Measurements from ENCODE around the gene TOB1.
"Not testable (repeated sequence)": the region's sequence is repeated elsewhere in the genome, so short reads cannot be mapped to it uniquely, and the experiment has no call there.

Gene TOB1

GRCh38 chr17:50898369-50899004 lies 32.3 kb upstream of the TOB1 start:
- no peak for DNase-seq

GRCh38 chr17:50894513-50894912 lies 28.4 kb upstream of the TOB1 start:
- not testable (repeated sequence) for DNase-seq

- peak; percentile 75 for DNase-seq
These were observed 27.2 kb upstream of the TOB1 start for GRCh38 chr17:50893183-50893993.

GRCh38 chr17:50892101-50892776 lies 26.1 kb upstream of the TOB1 start:
- no peak for DNase-seq

GRCh38 chr17:50891577-50891989 lies 25.4 kb upstream of the TOB1 start:
- no peak for DNase-seq

GRCh38 chr17:50890675-50891516 lies 24.7 kb upstream of the TOB1 start:
- no peak for DNase-seq

- no peak for DNase-seq
These were observed 23.5 kb upstream of the TOB1 start for GRCh38 chr17:50889528-50890118.

- no peak for DNase-seq
These were observed 21.6 kb upstream of the TOB1 start for GRCh38 chr17:50887705-50888245.

GRCh38 chr17:50884439-50885311 lies 18.5 kb upstream of the TOB1 start:
- DNase-seq, result no peak

- no peak for DNase-seq
These were observed 17.8 kb upstream of the TOB1 start for GRCh38 chr17:50883850-50884438.

GRCh38 chr17:50882851-50883250 lies 16.7 kb upstream of the TOB1 start:
- no peak for DNase-seq

- no peak for DNase-seq
These were observed 15.0 kb upstream of the TOB1 start for GRCh38 chr17:50881182-50881581.

- no peak for DNase-seq
These were observed 12.9 kb upstream of the TOB1 start for GRCh38 chr17:50879086-50879485.

GRCh38 chr17:50877838-50878237 lies 11.7 kb upstream of the TOB1 start:
- DNase-seq, result no peak

GRCh38 chr17:50877042-50877441 lies 10.9 kb upstream of the TOB1 start:
- not testable (repeated sequence) for DNase-seq

- DNase-seq, result no peak
These were observed 8.9 kb upstream of the TOB1 start for GRCh38 chr17:50875074-50875473.

GRCh38 chr17:50872710-50873424 lies 6.7 kb upstream of the TOB1 start:
- DNase-seq, result no peak

- DNase-seq, result no peak
These were observed 5.7 kb upstream of the TOB1 start for GRCh38 chr17:50871898-50872297.

- DNase-seq, result no peak
These were observed 5.2 kb upstream of the TOB1 start for GRCh38 chr17:50871364-50871763.

GRCh38 chr17:50868602-50869001 lies 2.4 kb upstream of the TOB1 start:
- DNase-seq, result no peak

All from midbrain (tissue), 1 donor.